GM19395 (cell line): ENCODE data around the gene IL17REL.

Experiments used
- ATAC-seq: cut with Tn5 transposase; IDR thresholded peaks from one replicate; pipeline ENCODE4 v1.9.1; 2021; ENCODE audit warnings: mild to moderate bottlenecking, moderate library complexity; ENCODE audit not compliant: unreplicated experiment

Gene IL17REL

DNA sequence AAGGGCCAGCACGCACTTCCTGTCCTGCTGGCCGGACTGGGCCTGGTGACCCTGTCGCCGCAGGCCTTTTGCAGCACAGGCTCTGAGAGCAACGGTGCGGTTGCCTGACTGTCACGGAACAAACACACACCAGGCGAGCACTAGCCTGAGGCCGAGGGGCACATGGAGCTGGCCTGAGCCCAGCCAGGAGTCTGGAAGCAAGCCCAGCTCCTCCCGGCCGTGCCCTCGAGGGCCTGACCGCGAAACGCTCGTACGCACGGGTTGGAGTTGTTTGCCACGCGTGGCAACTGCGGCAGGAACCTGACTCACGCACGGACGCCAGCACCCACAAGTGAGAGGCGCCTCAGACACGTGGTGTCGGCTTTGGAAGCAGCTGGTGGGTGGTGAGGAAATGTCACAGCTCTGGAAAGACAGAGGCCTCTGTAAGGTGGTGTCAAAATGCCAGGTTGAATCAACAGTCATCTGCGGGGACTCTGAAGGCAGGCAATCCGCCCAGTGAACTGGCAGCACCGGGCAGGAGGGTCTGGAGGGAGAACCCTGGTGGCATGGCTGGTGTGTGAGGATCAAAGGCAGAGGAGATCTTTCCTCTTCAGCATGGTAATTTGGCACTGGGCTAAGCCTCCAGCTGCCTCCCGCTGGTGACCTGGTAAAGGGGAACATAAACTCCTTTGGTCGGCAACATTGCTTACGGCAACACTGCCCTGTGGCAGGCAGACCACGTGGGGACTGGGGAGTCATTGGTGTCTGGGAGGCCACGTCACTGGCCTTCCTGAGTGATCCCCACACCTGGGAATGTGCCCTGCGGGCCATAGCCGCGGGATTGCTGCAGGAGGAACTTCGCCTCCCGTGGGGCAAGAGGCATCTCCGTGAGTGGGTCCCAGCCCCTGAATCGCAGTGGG is 15.3 kb upstream of the IL17REL start:
- no peak for ATAC-seq

DNA sequence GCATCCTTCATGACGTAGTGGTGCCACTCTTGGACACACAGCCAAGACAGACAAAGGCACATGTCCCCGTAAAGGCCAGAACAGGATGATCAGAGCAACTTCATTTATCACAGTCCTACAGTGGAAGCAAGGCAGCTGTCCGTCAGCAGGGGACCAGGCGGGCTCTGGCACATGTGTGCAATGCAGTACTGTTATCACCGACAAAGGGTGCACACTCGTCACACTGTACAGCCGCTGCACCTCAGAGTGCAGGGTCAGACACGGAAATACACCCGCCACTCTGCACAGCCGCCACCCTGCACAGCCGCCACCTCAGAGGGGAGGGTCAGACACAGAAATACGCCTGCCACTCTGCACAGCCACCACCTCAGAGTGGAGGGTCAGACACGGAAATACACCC is 13.4 kb upstream of the IL17REL start:
- no peak for ATAC-seq

DNA sequence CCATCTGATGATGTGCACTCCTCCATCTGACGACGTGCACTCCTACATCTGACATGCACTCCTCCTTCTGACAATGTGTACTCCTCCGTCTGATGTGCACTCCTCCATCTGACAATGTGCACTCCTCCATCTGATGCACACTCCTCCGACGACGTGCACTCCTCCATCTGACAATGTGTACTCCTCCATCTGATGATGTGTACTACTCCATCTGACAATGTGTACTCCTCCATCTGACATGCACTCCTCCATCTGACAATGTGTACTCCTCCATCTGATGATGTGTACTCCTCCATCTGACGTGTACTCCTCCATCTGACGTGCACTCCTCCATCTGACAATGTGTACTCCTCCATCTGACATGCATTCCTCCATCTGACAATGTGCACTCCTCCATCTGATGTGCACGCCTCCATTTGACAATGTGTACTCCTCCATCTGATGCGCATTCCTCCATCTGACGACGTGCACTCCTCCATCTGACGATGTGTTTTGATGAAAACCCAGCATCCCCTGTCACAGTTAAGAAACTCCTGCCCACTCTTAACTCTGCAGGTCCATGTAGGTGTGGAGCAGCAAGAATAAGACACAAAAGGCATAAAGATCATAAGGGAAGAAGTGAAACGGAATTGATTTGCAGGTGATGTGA is 9.7 kb upstream of the IL17REL start:
- no peak for ATAC-seq

DNA sequence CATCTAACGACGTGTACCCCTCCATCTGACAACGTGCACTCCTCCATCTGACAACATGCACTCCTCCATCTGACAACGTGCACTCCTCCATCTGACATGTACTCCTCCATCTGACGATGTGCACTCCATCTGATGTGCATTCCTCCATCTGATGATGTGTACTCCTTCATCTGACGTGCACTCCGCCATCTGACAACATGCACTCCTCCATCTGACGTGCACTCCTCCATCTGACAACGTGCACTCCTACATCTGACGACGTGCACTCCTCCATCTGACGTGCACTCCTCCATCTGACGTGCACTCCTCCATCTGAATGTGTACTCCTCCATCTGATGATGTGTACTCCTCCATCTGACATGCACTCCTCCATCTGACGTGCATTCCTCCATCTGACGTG is 8.0 kb upstream of the IL17REL start:
- no peak for ATAC-seq

DNA sequence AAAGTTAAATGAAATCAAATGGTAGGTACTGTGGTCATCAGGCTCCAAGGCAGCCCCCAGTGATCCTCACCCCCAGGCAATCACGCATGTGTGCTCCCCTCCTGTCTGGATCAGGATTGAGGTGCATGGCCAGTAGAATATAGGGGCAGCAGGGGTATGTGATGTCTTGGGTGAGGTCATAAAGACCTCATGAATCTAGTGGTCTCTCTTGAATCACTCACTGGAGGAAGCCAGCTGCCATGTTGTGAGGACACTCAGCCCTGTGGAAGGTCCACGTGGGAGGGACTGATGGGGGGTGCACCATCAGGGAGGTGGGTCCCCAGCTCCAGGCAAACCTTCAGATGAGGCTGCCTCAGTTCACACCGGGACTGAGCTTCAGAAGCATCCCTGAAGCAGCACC is 6.8 kb upstream of the IL17REL start:
- ATAC-seq = no peak

DNA sequence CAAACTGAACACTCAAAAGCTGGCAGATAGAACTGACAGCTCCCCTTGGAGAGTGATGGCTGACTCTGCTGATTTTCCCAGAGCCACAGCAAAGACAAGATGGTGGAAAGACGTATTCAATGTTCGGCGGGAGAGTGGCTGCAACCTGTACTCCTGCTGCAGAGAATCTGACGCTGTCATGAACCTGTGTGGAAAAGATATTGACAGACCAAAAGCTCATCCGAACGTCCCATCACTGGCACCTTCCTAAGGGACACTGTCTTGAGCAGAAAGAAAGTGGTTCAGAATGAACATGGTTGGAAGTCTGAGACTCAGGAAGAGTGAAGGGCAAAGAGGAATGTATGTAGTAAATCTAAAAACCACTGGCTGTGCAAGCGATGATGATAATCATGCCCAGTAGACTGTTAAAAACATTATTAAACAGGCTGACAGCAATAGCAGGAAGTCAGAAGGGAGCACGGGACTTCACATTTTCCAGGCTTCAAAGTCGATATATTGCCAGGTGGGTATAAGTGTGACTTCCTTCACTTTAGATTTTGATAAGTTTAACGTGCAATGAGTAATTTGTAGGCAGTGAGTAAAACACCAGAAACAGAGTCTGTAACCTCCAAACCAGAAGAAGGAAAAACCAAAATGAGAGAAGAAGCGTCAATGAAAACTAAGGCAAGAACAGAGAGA is 6.2 kb upstream of the IL17REL start:
- ATAC-seq = no peak

DNA sequence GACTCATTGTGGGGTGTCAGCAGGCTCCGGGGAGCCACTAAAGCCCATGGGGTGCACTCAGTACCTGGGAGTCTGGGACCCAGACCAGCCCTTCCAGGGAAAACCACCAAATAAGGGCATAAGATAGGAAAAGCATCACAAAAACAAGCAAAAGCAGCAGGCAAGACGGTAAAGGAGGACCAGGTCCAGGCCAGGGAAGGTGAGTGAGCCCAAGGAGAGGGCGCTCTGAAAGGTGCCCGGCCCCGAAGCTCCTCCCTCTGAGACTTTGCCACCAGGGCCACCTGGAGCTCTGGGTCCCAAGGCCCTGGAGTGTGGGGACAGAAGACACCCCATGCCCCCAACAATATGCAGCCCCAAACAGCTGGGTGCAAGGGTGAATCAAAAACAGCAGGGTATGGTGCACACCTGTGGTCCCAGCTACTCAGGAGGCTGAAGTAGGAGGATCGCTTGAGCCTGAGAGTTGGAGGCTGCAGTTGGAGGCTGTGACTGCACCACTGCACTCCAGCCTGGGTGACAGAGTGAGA is 5.2 kb upstream of the IL17REL start:
- ATAC-seq = no peak

DNA sequence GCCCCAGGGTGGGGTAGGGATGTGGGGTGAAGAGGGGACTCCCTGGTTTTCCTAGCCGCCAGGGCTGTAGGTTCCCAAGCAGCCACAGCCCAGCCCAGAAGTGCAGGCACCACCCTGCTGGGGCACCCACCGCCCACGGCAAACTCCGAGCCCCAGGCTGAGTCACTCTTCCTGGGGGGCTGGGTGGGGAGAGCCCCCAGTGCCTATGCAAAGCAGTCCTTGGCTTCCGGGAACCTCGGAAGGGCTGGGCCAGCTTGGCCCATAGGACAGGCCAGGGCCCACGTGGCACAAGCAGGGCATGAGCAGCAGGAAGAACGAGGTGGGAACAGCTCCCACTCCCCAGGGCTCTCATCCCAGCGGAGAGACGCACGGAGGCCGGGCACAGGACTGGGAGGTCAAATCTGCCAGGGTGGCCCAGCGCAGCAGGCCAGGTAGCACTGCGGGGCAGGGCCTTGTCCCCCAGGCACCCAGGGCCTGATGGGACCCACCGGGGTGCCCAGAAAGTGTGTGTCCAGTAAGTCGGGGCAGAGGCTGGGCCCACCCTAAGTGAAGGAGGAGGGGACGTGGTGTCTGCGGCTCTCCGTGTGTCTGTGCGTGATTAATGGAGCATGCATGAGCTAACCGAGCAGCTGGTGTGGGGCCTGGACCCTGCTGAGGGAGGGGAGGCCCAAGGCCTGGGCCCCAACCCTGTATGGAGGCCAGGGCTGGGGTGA is 4.6 kb upstream of the IL17REL start:
- no peak for ATAC-seq

DNA sequence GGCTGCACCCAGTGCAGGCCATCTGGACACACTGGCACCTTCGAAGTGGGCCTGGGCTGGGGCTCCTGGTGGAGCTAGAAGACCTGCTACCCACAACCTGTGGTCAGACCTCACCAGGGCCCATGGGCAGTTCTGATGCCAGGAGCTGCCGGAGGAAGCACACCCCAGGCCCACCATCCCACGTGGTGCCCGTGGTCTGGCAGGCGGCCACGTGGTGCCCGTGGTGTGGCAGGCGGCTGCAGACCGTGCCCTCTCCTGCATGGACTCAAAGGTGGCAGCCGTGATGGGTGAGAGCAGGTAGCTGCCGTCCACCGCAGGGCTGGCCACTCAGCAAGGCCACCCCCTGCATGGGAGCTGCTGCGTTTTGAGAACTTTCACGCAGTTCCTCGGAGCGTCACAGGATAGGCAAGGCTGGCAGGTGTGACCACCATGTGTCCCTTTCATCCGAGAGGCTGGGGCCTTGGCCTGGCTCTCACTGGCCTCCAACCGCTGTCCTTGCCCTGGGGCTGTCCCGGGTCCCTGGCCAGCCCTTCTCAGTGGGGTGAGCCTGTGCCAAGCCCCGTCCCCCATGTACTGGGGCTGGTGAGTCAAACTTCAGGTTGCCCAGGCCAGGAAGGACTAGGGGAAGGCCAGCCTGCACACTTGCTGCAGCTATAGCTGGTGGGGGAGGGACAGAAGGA is 3.9 kb upstream of the IL17REL start:
- ATAC-seq = no peak

DNA sequence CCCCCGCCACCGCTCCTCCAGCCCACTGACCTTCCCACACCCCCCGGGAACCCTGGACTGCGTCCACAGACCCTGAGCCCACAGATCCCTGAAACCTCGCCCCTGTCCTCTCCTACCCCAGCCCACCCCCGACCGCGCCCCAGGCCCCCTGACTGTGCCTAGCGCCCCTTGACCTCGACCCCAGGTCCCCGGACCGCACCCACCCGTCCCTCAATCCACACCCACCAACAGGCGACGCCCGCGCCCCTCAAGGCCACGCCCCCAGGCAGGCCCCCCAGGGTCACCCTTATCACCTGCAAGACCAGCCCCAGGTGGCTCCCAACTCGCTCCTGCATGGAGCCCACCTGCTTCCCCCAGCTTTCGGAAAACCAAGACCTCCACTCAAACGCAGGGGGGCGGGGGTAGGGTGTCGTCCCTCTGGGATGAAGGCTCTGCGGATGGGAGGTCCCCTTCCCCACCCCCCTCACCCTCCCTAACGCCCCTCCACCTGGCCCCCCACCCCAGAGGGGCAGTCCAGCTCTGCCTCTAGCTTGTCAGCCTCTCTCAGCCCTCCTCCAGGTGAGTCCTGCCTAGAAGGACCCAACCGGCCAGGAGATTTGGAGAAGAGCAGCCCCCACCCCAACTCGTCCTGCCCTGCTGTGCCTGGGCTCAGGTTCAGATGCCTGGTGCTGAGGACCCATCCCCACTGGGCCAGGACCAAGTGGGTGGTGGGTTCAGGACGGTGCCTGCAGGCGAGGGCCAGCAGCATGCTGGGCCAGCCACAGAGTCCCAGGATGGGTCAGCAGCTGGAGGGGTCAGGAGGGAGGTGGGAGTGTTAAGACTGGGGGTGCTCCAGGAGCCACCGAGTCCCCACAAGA is 3.1 kb upstream of the IL17REL start:
- ATAC-seq = no peak

DNA sequence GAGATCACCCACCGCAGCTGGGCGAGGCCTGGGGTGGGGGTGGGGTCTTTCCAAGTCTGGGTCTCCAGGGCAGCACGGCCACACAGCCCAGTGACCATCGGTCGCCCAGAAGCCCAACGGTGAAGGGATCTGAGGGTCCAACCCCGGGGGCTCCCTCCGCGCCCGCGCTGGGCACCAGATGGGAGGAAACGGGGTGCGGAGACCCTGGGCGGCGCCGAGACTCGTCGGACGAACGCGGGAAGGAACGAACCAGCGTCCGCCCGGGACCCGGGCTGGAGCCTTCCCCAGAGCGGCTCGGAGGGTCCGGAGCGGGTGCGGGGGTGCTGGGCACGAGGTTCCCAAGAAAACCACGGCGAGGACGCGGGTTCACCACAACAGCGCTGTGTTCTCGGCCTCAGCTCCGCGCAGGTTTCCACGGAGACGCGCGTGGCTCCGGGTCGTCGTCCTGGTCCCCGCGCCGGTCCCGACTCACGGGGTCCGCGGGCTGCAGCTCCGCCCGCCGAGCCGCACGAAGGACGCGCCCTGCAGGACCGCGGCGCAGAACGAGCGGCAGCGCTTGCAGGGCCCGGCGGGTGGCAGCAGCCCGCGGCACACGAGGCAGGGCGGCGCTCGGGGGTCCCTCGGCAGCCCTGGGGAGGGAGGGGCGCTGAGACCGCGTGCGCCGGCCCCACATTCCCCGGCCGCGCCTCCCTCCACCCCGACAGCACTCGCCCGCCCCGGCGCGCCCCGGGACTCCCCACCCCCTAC is 2.3 kb upstream of the IL17REL start:
- ATAC-seq = no peak

DNA sequence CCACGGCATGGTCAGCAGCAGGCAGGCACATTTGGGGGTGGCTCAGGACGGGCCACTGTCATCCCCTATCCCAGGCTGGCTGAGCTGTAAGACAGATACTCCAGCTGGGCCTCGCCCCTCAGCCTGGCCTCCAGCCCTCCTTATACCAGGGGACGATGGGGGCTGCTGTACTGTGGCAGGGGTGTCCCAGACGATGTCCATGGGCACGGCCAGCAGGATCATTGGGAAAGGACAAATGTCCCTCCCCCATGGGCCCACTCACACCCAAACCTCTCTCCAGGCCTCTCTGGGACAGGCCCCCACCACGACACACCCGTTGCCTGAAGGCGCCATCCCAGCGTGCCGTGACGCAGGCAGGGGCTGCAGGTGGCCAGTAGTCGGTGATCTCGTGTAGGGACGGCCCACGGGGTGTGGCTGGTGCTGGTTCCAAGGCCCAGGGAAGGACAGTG is 1.5 kb upstream of the IL17REL start:
- ATAC-seq = no peak

DNA sequence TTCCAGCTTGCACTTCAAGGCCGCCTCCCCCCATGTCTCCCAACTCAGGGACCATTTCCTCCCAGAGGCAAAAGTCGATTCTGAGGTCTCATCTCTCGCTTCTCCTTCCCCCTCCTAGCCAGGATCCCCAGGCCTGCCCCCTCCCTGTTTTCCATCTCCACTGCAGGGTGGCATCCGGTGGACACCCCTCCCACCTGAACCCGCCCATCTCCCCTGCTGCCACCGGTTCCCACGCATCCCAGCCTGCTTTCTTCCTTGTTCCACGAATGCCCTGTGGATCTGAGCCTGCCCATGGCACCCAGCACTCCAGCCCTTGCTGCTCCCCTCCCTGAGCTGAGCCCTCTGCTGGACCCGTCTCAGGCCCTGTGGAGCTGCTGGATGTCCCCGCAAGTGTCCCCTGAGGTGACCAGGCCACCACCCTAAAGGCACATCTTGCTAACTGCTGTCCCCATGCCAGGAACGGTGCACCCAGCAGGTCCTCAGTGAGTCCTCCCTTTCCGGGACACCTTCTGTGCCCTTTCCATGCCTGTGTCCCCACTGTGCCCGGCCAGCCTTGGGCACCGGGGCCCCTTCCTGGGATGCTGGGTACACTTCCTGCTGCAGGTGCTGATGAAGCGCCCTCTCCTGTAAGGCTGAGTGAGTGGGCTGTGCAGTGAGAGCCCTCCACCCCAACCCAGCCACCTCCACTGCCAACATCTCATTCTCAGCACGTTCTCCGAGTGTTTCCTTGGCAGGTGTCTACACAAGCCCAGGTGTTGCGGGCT is 936 bp downstream of the IL17REL start:
- ATAC-seq = no peak

DNA sequence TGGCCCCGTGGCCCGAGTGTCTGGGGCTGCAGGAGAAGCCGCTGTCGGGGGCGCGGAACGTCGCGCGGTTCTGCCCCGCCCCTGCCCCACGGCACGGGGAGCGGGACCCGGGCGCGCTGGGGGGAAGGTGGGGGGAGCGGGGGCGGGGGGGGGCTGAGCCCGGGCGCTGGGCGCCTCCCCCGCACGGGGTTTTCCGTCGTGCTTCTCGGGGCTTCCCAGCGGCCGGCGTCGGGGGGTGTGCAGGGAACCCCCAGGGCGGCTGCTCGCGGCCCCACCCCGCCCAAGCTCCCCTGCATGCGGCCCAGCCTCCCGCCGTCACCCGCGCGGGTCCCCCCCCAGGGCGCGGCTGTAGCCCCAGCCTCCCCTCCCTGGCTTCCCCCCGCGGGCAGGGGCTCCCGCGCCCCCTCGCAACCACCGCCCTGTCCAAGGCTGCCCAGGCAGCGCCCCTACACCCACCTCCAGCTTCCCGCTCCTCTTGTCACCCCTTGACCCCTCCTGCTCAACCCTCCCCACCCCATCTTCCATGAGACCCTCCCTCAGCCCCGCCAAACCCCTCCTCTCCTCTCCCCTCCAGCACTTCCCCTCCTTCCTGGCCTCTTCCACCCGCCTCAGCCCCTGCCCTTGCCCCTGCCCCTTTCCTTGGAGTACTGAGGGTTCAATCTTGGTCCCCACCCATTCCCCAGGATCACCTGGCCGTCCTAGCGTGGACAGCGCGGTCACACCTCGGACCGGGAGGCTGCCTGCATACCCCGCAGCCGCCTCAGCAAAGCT is 1.7 kb downstream of the IL17REL start:
- ATAC-seq = no peak

DNA sequence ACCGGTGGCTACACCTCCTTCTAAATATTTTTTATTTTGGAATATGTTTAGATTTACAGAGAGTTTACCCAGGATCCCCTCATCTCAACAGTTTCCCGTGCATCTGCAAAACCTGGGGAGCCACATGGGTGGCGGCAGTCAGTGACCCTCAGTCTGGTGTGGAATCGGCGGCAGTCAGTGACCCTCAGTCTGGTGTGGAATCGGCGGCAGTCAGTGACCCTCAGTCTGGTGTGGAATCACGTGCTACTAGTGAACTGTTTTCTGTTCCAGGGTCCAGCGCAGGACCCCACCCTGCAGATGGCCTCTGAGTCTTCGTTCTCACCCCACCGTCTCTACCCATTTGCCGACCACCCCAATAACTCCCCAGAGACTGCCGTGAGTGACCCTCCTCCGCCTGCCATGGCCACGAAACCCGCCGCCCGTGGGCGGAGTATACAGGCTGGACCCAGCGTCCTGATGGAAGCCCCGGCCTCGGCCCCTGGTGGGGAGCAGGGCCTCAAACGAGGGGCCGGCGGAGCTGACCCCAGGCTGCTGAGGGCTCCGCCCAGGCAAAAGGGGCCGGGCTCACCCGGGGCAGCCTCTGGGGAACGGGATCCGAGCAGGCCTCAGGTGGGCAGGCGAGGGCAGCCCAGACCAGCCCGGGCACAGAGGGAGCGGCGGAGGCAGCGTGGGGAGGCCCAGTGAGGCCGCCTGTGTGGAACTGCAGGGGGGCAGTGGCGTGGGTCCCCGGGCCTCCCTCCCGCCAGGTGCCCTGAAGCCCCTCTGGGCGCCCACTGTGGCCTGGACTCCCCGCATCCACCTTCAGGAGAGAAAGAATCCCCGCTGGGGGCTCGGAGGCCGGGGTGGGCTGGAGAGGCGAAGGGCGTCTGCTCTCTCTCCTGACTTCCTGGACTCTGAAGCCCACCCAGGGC is 2.5 kb downstream of the IL17REL start:
- no peak for ATAC-seq

DNA sequence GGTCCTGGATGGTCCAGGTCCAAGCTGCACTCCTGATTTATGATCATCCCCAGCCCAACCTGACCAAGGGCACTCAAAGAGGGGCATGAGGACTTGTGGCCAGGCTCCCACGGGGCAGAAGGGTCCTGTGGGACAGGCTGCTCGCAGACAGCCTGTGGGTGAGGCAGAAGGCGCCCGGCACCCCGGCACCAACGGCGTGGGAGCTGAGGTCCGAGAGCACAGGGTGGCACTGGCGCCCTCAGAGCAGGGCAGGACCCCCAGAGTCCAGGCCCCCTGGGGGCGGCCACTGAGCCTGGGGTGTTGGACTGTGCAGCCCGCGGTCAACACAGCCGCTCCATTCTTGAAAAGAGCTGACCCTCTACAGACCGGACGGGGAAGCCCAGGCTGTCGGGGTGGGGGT is 3.3 kb downstream of the IL17REL start:
- no peak for ATAC-seq
